Measurements from ENCODE around the gene SLC43A2.

DNA sequence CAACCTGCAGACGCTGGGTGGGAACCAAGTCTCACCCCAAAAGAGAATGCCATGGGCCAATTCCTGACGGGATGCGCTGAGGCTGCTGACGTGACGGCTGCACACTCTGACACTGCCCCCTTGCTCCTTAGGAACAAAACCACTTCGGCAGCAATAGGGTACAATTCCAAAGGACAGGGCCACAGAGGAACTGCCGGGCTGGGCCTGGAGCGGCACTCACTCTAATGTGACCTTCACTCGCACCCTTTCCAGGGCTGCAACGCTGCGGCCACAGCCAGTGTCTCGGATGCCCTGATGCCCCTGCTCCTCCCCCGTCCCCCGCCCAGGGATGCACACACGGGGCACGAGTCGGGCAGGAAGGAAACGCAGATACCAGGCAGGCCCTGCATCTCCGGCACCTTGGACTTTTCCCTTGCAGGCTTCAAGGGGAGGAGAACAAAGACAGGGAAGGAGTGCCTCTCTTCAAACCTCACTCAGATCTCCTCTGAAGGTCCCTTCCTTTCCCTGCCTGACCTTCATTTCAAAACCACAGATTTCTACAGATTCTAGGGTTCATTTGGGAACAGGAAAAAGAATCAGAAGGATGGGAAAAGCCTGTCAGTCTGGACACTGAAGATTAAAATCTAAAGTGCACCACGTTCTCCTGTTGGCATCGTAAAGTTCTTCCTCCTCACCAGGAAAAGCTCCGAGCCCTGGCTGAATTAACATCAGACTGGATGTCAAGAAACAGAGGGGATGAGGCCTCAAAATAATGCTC is 68.4 kb downstream of the SLC43A2 start:
- no peak for TF ChIP-seq CTCF (optimal IDR thresholded peaks at IDR 0.05 in 1 of 3, IDR thresholded peaks at IDR 0.05 in 1 of 3, conservative IDR thresholded peaks at IDR 0.05 in 1 of 3; ENCODE audit: extremely low read depth in 1 of 3, insufficient read depth in 2 of 3, low read length in 3 of 3)
- no peak for TF ChIP-seq EZH2 (IDR thresholded peaks at IDR 0.05; ENCODE audit: low read length)
